DND-41 (cell line): ENCODE results near the gene SRP68.

ENCODE experiments used
- ATAC-seq: fragments of 200-7000 bp; cut with Tn5 transposase; 3 replicates; pipeline ENCODE4 v1.9.1; 2021; ENCODE audit warnings: low read depth; ENCODE audit not compliant: insufficient read depth
- DNase-seq: peaks from one replicate; pipeline ENCODE4 v3.0.0-alpha.2; 2020
- H2AFZ ChIP-seq: 2 replicates; pipeline ENCODE4 v1.6.0; 2012; ENCODE audit warnings: low read depth, low read length
- H3K27ac ChIP-seq: 2 replicates; pipeline ENCODE4 v1.5.1; 2012; ENCODE audit warnings: low read length, inconsistent platforms
- H3K27me3 ChIP-seq: fragments of 200-600 bp; sonication (generic); 2 replicates; pipeline ENCODE4 v1.6.0; 2012; ENCODE audit warnings: low read length, mild to moderate bottlenecking, inconsistent platforms; ENCODE audit not compliant: insufficient read depth, poor library complexity
- H3K36me3 ChIP-seq: 2 replicates; pipeline ENCODE4 v1.5.1; 2012; ENCODE audit warnings: low read length, inconsistent platforms; ENCODE audit not compliant: insufficient read depth
- H3K4me1 ChIP-seq: 2 replicates; pipeline ENCODE4 v1.5.1; 2012; ENCODE audit warnings: mild to moderate bottlenecking, low read length; ENCODE audit not compliant: insufficient read depth
- H3K4me2 ChIP-seq: 2 replicates; pipeline ENCODE4 v1.6.0; 2012; ENCODE audit warnings: mild to moderate bottlenecking, moderate library complexity, low read length, inconsistent platforms; ENCODE audit not compliant: insufficient read depth
- H3K4me3 ChIP-seq, 2 experiments: fragments of 200-600 bp in 1 of 2; shearing (Covaris generic) in 1 of 2; 2 replicates each; pipeline ENCODE4 v1.5.1; 2012 to 2016; ENCODE audit warnings: inconsistent platforms in 2 of 2, low read length in 2 of 2, mild to moderate bottlenecking in 2 of 2, low read depth in 1 of 2, moderate library complexity in 1 of 2
- H3K79me2 ChIP-seq: 2 replicates; pipeline ENCODE4 v1.6.0; 2012; ENCODE audit warnings: low read length, inconsistent platforms; ENCODE audit not compliant: insufficient read depth
- H3K9ac ChIP-seq: 2 replicates; pipeline ENCODE4 v1.6.0; 2012; ENCODE audit warnings: low read depth, mild to moderate bottlenecking, inconsistent platforms, low read length, moderate library complexity
- H3K9me3 ChIP-seq: 2 replicates; pipeline ENCODE4 v1.5.1; 2012; ENCODE audit warnings: low read length, moderate library complexity, mild to moderate bottlenecking, inconsistent platforms; ENCODE audit not compliant: insufficient read depth, severe bottlenecking
- H4K20me1 ChIP-seq: 2 replicates; pipeline ENCODE4 v1.6.0; 2012; ENCODE audit warnings: low read length; ENCODE audit not compliant: insufficient read depth
- EZH2 ChIP-seq: IDR thresholded peaks from 3 replicates; pipeline ENCODE4 v1.6.1; 2012; ENCODE audit warnings: borderline replicate concordance, low read depth, mild to moderate bottlenecking, moderate library complexity, low read length, inconsistent platforms; ENCODE audit not compliant: severe bottlenecking
- TF ChIP-seq, protein P1 (sequence below): IDR thresholded peaks from 2 replicates; pipeline ENCODE4 v1.5.1; 2012; ENCODE audit warnings: borderline replicate concordance, low read length, moderate library complexity, mild to moderate bottlenecking; ENCODE audit not compliant: poor library complexity, severe bottlenecking; ENCODE audit errors: extremely low read depth

Gene SRP68

GRCh38 chr17:76091526-76092286 is 19.4 kb upstream of the SRP68 start:
- H3K9me3 ChIP-seq = no peaks in the 10 kb centered on the region
- DNase-seq (no peak), ATAC-seq (no peak)
- no peak overlapping the region for H3K4me3 ChIP-seq
- no peak overlapping the region for H3K9ac ChIP-seq
- TF ChIP-seq, protein P1, sequence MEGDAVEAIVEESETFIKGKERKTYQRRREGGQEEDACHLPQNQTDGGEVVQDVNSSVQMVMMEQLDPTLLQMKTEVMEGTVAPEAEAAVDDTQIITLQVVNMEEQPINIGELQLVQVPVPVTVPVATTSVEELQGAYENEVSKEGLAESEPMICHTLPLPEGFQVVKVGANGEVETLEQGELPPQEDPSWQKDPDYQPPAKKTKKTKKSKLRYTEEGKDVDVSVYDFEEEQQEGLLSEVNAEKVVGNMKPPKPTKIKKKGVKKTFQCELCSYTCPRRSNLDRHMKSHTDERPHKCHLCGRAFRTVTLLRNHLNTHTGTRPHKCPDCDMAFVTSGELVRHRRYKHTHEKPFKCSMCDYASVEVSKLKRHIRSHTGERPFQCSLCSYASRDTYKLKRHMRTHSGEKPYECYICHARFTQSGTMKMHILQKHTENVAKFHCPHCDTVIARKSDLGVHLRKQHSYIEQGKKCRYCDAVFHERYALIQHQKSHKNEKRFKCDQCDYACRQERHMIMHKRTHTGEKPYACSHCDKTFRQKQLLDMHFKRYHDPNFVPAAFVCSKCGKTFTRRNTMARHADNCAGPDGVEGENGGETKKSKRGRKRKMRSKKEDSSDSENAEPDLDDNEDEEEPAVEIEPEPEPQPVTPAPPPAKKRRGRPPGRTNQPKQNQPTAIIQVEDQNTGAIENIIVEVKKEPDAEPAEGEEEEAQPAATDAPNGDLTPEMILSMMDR = no peak
- TF ChIP-seq EZH2 = no peak
- H3K27ac ChIP-seq = no peak overlapping the region; the same call in 1 of the 2 replicates
- no peaks in the 10 kb centered on the region for H3K79me2 ChIP-seq
- no peaks in the 10 kb centered on the region for H3K27me3 ChIP-seq
- H4K20me1 ChIP-seq = no peaks in the 10 kb centered on the region
- no peaks in the 10 kb centered on the region for H3K4me1 ChIP-seq
- H3K4me2 ChIP-seq = no peak overlapping the region
- peaks cover 92% of the 10 kb centered on the region for H3K36me3 ChIP-seq
- no peak overlapping the region for H2AFZ ChIP-seq

GRCh38 chr17:76090517-76091129 is 18.3 kb upstream of the SRP68 start:
- no peaks in the 10 kb centered on the region for H4K20me1 ChIP-seq
- H3K27me3 ChIP-seq = no peaks in the 10 kb centered on the region
- no peak overlapping the region for H3K4me2 ChIP-seq
- ATAC-seq (no peak), DNase-seq (no peak)
- H3K79me2 ChIP-seq = no peaks in the 10 kb centered on the region
- no peak overlapping the region for H3K9ac ChIP-seq
- H2AFZ ChIP-seq = no peak overlapping the region
- H3K9me3 ChIP-seq = no peaks in the 10 kb centered on the region
- TF ChIP-seq EZH2 = no peak
- TF ChIP-seq, protein P1 = no peak
- H3K27ac ChIP-seq = no peak overlapping the region
- peaks cover 93% of the 10 kb centered on the region for H3K36me3 ChIP-seq
- H3K4me1 ChIP-seq = no peaks in the 10 kb centered on the region
- H3K4me3 ChIP-seq = no peak overlapping the region

DNA sequence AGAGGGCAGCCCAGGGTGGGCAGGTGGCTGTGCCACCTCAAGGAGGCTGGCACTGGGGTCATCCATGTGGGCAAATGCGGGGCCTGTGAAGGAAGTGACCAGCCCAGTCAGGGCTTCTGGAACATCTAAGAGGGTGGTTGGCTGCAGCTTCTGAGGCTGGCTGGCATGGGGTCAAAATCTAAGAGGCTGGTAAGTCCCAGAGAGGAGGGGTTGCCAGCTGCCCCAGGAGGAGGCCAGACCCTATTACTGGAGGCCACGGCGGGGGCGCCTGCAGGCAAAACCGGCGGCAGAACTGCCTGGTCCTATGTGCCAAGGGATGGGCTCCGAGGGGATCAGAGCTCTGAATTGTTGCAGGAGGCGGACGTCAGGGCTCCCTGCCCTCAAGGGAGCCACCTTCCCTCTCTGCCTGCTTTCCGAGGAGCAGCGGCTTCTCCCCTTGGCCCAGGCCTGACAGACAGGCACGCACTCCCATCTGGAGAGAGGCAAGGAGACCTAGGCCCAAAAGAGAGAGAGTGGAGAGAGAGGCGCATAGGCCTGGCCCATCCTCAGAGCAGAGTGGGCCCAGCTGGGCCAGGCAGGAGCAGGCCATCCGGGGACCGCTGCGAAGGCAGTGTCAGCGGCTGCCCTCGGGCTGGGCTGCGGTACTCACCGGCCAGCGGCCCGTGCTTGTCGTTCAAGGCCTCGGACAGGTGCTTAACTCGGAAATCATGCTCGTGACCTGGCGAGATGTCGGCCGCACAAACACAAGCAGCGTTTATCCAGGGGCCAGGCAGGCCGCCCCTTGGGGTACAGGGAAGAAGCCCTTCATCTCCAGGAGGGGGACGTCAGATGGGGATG is 17.6 kb upstream of the SRP68 start:
- DNase-seq (no peak), ATAC-seq (no peak)
- no peak overlapping the region for H3K4me3 ChIP-seq
- no peak for TF ChIP-seq EZH2
- TF ChIP-seq, protein P1 = no peak
- no peaks in the 10 kb centered on the region for H3K79me2 ChIP-seq
- no peak overlapping the region for H3K27ac ChIP-seq
- H3K27me3 ChIP-seq = no peaks in the 10 kb centered on the region
- no peaks in the 10 kb centered on the region for H4K20me1 ChIP-seq
- H3K4me1 ChIP-seq = no peaks in the 10 kb centered on the region
- no peak overlapping the region for H2AFZ ChIP-seq
- no peak overlapping the region for H3K9ac ChIP-seq
- H3K36me3 ChIP-seq = peaks cover 96% of the 10 kb centered on the region
- H3K9me3 ChIP-seq = no peaks in the 10 kb centered on the region
- no peak overlapping the region for H3K4me2 ChIP-seq
